ENCODE data around the gene MPZL3. TPM values are rescaled to one million over a fixed set of nuclear protein-coding genes. Genes with fewer than 3 reads are reported as not detected.

The MPZL3 gene
- total and polyA plus RNA-seq, 4 donors: 2.5 to 6.9 (median 3.5) TPM

DNA sequence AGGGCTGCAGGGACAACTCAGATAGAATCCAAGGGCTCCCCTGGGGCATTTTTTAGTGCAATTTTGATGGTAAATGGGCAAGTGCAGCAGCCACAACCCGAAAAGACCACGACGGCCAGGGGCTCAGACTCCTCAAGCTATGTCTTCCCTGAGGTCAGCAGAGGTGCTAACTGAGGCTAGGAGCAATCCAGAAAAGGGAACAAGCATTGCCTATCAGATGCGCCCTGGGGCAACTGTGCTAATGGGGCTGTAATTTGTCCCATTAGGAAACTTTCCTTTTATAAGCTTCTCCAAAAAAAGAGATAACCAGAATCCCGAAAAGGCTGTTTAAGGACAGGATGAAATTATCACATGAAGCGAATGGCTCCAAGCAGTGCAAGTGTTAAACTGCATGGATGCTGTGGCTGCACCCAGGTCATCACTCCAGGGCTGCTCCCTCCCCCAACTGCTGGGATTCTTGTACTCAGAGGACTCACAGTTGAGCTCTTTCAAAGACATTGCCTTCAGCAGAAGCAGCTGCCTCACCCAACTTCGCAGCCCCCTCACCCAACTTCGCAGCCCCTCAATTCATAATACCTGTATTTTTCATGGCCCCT is 49.5 kb upstream of the MPZL3 start:
- H3K27ac ChIP-seq (ENCODE audit: low read depth in 1 of 2, low read length in 2 of 2): no peak overlapping the region
- H3K4me3 ChIP-seq (ENCODE audit: low read depth in 1 of 3, low read length in 3 of 3): no peak overlapping the region
- H3K9me3 ChIP-seq (ENCODE audit: control insufficient read depth in 4 of 4, low read length in 3 of 4): no peaks in the 10 kb centered on the region
- H3K36me3 ChIP-seq (ENCODE audit: control insufficient read depth in 4 of 4, insufficient read depth in 3 of 4, low read depth in 1 of 4, low read length in 3 of 4): no peaks in the 10 kb centered on the region
- H3K27me3 ChIP-seq (ENCODE audit: control insufficient read depth in 4 of 4, insufficient read depth in 4 of 4, low read length in 3 of 4): peaks cover 0 to 3% (median 0%) of the 10 kb centered on the region in 4 donors
- H3K4me1 ChIP-seq (ENCODE audit: control insufficient read depth in 4 of 4, insufficient read depth in 4 of 4, low read length in 3 of 4): no peaks in the 10 kb centered on the region
- WGBS: 76% methylated on average over 8 of the region's 8 CpGs
- H3K9ac ChIP-seq (ENCODE audit: low read depth in 1 of 2, low read length in 2 of 2): no peak overlapping the region
- TF ChIP-seq, protein P1, sequence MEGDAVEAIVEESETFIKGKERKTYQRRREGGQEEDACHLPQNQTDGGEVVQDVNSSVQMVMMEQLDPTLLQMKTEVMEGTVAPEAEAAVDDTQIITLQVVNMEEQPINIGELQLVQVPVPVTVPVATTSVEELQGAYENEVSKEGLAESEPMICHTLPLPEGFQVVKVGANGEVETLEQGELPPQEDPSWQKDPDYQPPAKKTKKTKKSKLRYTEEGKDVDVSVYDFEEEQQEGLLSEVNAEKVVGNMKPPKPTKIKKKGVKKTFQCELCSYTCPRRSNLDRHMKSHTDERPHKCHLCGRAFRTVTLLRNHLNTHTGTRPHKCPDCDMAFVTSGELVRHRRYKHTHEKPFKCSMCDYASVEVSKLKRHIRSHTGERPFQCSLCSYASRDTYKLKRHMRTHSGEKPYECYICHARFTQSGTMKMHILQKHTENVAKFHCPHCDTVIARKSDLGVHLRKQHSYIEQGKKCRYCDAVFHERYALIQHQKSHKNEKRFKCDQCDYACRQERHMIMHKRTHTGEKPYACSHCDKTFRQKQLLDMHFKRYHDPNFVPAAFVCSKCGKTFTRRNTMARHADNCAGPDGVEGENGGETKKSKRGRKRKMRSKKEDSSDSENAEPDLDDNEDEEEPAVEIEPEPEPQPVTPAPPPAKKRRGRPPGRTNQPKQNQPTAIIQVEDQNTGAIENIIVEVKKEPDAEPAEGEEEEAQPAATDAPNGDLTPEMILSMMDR (IDR thresholded peaks at IDR 0.05; ENCODE audit: low read depth, low read length, missing input control): no peak
- TF ChIP-seq NR2F2 (IDR thresholded peaks at IDR 0.05) (no peak), YY1 (IDR thresholded peaks at IDR 0.05) (no peak), HNF4G (IDR thresholded peaks at IDR 0.05) (no peak), HNF4A (conservative IDR thresholded peaks at IDR 0.05) (no peak), RAD21 (IDR thresholded peaks at IDR 0.05) (no peak), FOXA2 (IDR thresholded peaks at IDR 0.05) (no peak), FOXA1 (IDR thresholded peaks at IDR 0.05) (no peak), EGR1 (IDR thresholded peaks at IDR 0.05; ENCODE audit: low read depth in 2 of 2) (no peak), JUND (IDR thresholded peaks at IDR 0.05) (no peak), TAF1 (conservative IDR thresholded peaks at IDR 0.05) (no peak), SP1 (IDR thresholded peaks at IDR 0.05) (no peak)
- TF ChIP-seq, protein P2, sequence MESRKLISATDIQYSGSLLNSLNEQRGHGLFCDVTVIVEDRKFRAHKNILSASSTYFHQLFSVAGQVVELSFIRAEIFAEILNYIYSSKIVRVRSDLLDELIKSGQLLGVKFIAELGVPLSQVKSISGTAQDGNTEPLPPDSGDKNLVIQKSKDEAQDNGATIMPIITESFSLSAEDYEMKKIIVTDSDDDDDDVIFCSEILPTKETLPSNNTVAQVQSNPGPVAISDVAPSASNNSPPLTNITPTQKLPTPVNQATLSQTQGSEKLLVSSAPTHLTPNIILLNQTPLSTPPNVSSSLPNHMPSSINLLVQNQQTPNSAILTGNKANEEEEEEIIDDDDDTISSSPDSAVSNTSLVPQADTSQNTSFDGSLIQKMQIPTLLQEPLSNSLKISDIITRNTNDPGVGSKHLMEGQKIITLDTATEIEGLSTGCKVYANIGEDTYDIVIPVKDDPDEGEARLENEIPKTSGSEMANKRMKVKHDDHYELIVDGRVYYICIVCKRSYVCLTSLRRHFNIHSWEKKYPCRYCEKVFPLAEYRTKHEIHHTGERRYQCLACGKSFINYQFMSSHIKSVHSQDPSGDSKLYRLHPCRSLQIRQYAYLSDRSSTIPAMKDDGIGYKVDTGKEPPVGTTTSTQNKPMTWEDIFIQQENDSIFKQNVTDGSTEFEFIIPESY (IDR thresholded peaks at IDR 0.05): no peak
- TF ChIP-seq, protein P3, sequence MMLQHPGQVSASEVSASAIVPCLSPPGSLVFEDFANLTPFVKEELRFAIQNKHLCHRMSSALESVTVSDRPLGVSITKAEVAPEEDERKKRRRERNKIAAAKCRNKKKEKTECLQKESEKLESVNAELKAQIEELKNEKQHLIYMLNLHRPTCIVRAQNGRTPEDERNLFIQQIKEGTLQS (IDR thresholded peaks at IDR 0.05): no peak
- TF ChIP-seq, protein P4, sequence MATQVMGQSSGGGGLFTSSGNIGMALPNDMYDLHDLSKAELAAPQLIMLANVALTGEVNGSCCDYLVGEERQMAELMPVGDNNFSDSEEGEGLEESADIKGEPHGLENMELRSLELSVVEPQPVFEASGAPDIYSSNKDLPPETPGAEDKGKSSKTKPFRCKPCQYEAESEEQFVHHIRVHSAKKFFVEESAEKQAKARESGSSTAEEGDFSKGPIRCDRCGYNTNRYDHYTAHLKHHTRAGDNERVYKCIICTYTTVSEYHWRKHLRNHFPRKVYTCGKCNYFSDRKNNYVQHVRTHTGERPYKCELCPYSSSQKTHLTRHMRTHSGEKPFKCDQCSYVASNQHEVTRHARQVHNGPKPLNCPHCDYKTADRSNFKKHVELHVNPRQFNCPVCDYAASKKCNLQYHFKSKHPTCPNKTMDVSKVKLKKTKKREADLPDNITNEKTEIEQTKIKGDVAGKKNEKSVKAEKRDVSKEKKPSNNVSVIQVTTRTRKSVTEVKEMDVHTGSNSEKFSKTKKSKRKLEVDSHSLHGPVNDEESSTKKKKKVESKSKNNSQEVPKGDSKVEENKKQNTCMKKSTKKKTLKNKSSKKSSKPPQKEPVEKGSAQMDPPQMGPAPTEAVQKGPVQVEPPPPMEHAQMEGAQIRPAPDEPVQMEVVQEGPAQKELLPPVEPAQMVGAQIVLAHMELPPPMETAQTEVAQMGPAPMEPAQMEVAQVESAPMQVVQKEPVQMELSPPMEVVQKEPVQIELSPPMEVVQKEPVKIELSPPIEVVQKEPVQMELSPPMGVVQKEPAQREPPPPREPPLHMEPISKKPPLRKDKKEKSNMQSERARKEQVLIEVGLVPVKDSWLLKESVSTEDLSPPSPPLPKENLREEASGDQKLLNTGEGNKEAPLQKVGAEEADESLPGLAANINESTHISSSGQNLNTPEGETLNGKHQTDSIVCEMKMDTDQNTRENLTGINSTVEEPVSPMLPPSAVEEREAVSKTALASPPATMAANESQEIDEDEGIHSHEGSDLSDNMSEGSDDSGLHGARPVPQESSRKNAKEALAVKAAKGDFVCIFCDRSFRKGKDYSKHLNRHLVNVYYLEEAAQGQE (IDR thresholded peaks at IDR 0.05): no peak
- TF ChIP-seq, protein P5, sequence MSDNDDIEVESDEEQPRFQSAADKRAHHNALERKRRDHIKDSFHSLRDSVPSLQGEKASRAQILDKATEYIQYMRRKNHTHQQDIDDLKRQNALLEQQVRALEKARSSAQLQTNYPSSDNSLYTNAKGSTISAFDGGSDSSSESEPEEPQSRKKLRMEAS (IDR thresholded peaks at IDR 0.05): no peak
- DNase-seq (ENCODE audit: low spot score): no peak

Data from liver (tissue), 9 donors.